ENCODE results near the gene POPDC3.
"Not testable (repeated sequence)": the region's sequence is repeated elsewhere in the genome, so short reads cannot be mapped to it uniquely, and the experiment has no call there.

Gene POPDC3

DNA sequence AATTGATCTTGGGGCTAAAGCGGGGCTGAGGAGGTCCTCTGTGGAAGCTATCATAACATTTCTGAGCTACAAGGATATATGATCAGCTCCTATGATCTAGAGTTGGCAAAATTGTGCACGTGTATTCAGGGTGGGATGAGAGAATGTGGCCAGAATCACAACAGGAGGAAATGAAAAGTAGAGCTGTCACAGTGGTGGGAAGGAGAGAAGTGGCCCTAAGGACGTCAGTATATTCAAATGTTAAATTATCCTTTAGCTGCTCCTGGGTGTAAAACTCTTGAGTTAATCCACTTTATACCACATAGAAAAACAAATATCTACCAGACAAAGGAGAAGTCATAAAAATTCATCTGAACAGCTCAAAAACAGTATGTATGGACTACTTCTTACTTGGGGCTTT, 14.8 kb upstream of the POPDC3 start:
- no peak for DNase-seq (ENCODE audit: low spot score)

DNA sequence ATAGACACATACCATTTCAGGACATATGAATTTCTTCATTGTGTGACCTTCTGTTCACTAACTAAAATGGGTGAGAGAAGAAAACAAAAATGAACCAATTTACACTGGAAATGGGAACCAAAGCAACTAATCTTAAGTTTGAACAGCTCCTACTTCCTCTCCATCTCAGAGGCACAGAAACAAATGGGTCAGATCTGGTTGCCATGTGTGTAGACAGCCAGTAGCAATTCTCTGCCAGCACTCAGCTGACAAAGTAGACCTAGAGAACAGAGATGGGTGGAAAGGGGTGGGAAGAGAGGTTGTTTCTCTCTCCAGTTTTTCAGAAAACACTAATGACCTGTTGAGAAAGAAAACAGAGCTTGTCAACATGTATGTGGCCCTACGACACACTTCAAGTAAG, 14.3 kb upstream of the POPDC3 start:
- no peak for DNase-seq (ENCODE audit: low spot score)

DNA sequence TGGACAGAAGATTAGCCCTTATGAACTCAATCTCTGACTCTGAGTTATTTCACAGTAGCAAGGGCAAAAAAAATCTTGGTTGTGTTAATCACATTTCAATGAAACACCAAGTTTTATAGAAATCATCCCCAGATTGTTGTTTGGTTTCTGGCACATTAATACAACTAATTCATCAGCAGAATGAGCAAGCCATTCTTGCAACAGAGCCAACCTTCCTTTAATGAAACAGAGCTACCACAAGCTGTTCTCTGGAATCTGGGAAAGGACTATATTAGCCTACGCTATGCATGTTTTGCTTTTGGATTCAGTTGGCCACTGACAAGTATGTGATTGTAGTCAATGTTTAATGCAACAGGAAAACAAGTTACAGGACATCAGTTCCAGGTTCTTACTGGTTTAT, 13.8 kb upstream of the POPDC3 start:
- DNase-seq (ENCODE audit: low spot score), result no peak

DNA sequence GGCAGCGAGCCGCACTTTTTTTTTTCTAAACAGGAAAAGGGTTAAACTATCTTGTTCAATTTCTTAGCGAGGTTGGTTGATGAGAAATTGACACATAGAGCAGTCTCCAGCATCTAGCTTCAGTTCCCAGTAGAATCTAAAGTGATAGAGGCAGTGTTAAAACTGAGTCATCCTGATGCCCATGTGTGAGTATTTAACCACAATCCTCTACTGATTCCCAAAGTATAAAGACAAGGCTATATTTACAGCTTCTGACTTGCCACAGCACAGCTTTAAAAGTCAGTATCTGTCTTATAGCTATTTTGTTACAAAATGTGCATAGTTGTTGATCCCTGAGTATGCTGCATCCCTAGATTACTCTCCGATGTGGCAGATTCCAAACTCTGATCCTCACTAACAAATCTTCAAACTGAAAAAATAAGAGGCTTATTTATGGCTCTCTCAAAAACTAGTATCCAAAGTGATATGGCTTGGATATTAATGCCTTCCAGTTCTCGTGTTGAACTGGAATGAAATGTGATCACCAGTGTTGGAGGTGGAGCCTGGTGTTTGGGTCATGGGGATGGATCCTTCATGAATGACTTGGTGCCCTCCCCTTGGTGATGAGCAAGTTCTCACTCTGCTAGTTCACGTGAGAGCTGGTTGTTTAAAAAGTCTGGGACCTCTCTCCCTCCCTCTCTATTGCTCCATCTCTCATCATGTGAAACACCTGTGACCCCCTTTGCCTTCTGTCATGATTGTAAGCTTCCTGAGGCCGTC, 13.1 kb upstream of the POPDC3 start:
- no peak for DNase-seq (ENCODE audit: low spot score)

DNA sequence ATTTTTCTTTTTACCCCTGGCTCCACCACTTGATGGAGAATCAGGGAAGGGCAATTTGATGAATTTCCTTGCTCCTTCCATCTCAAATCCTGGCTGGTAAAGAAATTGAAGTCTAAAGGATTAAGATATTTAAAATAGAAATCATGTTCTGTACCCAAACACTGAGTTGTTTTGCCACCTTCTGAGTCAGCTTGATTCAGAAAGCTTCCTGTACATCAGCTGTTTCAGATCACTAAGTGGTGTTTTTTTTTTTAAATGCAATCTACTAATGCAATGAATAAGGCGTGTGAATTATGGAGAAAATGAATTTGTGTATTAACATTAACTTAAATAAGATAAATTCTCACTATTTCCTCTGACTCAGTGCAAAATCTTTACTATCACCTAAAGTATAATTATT, 11.5 kb upstream of the POPDC3 start:
- no peak for DNase-seq (ENCODE audit: low spot score)

DNA sequence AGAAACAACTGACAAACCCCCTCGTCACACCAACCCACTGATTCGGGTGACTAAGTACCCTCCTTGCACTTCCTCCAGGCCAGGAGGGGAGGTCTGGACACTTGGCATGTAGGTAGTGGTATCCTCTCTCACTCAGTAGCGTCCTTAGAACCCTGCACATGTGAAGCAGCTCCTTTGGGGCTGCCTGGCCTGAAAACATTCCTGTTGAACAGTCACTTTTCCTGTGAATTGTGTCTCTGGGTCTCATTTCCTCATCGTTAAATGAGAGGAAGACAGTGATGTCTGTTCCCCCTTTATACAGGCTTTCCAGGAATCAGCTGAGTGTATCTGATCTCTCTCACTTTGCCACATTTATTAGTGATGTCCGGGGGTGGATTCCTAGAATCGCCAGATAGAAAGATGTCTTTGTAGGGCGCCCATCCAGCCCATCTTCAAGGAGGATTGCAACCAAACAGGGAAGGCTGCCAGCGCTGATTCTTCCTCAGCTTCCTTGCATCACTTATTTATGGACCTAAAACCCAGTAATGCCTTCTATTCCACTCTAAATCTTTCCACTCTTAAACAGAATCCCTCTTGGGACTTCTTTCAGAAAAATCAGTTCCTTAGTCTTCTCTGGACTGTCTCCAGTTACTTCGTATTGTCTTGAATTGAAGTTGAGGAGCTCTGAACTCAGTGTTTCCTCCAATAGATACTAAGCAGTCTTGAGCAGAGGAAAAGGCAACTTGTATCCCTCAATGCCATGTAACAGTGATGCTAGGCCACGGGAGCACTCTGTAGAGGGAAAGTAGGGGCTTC, 9.4 kb upstream of the POPDC3 start:
- no peak for DNase-seq (ENCODE audit: low spot score)

DNA sequence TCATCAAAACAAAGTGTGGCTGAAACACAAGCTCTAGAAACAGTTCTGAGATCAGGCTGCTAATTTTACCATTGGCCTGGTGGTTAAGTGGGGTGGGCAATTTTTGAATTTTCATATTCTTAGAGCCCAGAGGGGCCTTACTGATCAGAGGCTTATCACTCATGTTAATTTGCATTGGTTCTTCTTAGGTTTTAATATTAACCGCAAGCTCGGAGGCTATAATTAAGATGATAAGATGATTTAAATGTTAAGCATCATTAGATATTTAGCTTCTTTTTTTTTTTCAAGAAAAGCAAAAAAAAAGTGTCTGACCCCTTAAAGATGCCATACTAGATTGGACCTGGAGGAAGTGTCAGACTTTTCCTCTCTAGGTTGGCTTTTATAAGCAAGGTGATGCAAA, 8.4 kb upstream of the POPDC3 start:
- DNase-seq (ENCODE audit: low spot score), result no peak

DNA sequence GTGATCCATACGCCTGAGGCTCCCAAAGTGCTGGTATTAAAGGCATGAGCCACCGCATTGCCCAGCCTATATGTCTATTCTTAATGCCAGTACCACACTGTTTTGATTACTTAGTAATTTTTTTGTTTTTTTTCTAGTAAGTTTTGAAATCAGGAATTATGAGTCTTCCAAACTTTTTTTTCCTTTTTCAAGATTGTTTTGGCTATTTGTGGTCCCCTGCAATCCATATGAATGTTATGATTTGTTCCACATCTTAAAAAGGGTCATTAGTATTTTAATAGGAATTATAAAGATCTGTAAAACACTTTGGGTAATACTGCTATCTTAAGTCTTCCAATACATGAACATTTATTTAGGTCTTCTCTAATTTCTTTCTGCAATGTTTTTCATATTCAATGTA, 6.8 kb upstream of the POPDC3 start:
- DNase-seq (ENCODE audit: low spot score), result no peak

DNA sequence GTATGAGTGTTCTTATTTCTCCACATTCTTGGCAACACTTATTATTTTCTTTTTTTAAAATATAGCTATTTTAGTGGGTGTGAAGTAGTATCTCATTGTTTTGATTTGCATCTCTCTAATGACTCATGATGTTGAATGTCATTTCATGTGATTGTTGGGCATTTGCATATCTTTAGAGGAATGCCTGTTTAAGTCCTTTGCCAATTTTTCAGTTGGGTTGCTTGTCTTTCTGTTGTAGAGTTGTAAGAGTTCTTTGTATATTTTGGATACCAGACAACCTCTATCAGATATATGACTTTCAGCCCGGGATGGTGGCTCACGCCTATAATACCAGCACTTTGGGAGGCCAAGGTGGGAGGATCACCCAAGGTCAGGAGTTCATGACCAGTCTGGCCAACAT, 5.1 kb upstream of the POPDC3 start:
- DNase-seq (ENCODE audit: low spot score), result no peak

DNA sequence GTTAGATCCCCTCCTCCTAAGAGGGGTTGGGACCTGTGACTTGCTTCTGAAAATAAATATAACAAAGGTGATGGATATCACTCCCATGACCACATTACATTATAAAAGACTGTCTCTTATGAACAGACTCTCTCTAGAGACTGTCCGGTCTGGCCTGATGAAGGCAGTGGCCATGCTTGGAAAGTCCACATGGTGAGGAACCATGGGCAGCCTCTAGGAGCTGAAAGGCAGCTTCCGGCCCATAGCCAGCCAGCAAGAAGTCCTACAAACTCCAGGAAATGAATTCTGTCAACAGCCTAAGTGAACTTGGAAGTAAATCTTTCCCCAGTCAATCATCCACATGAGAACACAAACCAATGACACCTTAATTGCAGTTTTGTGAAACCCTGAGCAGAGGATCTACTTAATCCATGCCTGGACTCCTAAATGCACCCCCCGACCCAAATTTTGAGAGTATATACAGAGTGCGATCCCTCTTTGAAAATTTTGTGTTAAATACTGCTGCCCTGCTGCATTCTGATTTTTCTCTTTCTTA, 2.2 kb upstream of the POPDC3 start:
- no peak for DNase-seq (ENCODE audit: low spot score)

DNA sequence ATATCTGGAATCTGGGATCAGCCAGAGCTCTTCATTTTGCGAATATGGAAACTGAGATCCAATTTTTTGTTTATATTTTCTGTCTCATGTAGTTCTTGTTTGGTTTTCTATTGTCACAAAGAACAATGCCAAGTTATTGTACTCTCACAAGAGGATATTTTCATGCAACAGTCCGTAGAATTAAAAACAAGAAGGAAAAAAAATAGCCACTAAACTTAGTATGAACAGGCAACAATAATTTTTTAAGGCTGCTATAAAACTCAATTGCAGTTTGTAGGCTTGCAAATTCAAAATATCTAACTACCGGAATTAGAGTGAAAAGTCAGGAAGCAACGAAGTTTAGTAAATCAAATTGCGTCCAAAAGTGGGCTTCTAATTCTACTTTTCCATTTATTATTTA, 1.2 kb downstream of the POPDC3 start:
- no peak for DNase-seq (ENCODE audit: low spot score)

DNA sequence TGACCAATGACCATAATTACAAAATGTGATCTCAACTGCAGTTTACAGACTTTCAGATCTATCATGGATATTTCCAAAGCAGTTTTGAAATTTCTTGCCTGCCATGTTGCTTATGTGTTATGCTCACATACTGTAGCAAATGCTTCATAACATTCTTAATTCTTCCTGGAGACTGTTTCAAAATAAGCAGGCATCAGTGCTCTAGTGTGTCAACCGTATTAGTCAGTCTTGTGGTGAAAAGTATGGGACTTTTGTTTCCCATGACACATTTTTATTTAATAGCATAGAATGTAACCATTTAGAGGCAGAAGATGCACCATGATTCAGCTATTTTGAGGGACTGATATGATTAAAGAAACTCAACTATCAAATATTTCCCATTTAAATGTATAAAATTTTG, 1.7 kb downstream of the POPDC3 start:
- no peak for DNase-seq (ENCODE audit: low spot score)

DNA sequence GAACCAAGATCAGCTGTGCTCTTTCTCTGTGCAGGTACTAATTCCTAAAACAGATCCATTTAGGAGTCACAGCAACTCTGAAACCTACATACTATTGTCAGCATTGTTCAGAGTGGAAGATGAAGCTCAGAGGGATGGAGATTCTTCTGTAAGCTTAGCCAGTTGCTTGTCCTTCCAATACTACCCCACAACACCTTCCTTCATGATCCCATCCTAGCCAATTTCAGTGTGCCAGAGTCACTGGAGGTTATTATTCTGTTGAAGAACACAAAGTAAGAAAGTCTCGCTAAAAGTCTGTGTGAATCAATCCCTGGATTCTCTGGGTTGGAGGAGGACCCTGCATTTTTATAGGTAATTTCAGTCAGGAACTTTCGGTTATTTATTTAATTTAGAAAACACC, 2.3 kb downstream of the POPDC3 start:
- DNase-seq (ENCODE audit: low spot score), result no peak

DNA sequence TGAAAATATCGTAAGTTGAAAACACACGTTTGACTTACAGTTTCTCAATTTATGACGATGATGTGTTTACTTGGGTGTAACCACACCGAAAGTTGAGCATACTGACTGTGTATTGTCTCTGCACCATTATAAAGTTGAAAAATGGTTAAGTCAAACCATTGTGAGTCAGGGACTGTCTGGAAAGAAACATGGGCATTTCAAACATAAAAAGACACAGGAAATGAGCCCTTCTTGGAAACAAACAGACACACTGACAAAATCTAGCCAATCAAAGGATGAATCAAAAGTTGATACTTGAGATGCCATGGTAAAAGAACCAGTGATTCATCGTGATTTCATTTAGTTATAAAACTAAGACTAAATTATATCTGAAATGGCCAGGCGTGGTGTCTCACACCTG, 5.3 kb downstream of the POPDC3 start:
- no peak for DNase-seq (ENCODE audit: low spot score)

DNA sequence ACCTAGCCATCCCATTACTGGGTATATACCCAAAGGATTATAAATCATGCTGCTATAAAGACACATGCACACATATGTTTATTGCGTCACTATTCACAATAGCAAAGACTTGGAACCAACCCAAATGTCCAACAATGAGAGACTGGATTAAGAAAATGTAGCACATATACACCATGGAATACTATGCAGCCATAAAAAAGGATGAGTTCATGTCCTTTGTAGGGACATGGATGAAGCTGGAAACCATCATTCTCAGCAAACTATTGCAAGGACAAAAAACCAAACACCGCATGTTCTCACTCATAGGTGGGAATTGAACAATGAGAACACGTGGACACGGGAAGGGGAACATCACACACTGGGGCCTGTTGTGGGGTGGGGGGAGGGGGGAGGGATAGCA, 7.3 kb downstream of the POPDC3 start:
- DNase-seq (ENCODE audit: low spot score), result not testable (repeated sequence)

DNA sequence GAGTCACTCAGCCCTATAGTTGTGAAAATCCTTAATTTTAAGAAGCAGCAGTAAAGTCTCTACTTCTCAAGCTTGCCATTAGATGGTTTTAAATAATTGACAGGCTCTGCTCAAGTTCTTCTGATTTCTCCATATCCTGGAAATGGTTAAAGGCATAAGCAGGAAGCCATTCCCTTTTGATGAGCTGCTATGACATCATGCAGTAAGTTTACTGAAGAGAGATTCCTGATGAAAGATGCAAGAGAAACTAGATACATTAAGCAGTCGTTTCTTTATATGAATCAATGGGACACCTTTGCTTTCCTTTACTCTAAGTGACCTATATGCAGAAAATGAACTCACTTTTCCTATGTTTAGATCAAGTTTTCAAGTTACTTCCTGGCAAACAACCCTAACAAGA, 9.8 kb downstream of the POPDC3 start:
- DNase-seq (ENCODE audit: low spot score), result no peak

DNA sequence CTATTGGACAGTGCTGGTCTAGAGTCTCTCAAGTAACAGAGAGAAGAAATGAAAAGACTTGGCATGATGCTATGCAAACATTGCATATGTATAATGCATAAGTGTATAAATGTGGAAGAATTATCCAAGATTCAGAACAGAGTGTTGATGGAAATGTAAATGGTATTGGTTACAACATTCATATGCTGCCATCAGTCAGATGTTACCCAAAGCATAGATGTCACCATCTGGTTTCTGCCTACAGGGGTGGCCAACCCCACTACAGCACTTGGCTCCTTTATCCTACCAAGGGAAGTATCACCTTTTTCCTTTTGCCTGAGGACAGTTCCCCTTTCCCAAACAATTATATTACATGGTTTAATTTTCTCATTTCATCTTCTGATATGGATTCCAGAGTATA, 11.9 kb downstream of the POPDC3 start:
- DNase-seq (ENCODE audit: low spot score), result no peak

DNA sequence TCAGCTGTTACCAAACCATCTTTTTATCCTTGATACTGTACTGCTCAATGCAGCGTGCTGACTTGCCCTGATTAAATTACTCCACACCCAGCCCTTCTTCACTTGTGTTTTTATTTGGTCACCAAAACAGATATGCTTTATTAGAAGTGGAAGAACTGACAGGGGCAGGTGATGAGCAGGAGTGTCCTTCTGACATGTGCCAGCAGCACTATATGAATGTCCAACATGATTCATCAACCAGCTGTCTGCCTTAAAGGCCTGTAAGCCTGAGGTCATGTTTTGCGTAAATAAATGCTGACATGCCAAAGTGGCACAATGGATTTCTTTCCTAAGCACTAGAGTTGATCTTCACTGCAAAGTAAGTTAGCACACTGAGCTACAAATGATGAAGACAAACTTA, 15.4 kb downstream of the POPDC3 start:
- DNase-seq (ENCODE audit: low spot score), result no peak

DNA sequence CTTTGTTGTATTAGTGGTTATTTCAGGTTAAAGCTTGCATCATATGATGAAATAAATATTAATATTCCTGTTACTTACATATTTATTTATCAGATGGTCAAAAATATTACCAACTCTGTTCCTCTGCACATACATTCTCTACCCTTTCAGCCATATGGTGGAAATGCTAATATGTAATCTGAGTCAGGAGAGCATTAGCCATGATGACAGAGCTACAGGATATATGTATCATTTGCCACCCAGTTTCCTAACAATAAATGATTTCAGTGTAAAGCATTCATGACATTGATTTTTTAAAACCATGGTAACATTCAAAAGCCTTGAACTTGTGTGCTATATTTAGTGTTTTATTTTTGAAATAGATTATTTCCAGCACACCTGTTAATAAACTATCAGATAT, 16.6 kb downstream of the POPDC3 start:
- DNase-seq (ENCODE audit: low spot score), result no peak

DNA sequence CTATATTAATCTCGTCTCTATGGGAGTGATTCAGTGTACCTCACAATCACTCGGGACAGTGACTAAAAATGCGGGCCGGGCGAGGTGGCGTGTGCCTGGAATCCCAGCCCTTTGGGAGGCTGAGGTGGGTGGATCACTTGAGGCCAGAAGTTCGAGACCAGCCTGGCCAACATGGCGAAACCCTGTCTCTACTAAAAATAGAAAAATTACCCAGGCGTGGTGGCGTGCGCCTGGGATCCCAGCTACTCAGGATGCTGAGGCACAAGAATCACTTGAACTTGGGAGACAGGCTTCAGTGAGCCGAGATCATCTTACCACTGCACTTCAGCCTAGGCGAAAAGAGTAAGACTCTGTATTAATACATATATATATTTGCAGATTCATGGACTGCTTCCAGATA, 17.4 kb downstream of the POPDC3 start:
- no peak for DNase-seq (ENCODE audit: low spot score)

DNA sequence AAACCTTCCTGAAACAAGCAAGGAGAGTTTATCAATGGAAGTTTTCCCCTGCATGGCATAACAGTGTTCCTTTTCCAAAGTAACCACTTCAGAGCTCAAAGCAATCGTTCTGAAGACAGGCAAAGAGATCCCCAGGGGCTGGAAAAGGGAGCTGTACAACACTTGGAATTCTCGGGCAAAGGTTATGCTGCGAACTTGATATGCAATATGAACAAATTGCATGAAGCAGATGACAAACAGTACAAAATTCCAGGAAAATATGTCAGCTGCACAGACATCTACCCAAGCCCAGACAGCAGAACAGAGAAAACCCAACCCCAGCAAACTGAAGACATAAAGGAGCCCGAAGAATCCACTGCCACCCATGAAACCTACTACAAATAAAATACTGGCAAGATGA, 18.4 kb downstream of the POPDC3 start:
- DNase-seq (ENCODE audit: low spot score), result no peak

DNA sequence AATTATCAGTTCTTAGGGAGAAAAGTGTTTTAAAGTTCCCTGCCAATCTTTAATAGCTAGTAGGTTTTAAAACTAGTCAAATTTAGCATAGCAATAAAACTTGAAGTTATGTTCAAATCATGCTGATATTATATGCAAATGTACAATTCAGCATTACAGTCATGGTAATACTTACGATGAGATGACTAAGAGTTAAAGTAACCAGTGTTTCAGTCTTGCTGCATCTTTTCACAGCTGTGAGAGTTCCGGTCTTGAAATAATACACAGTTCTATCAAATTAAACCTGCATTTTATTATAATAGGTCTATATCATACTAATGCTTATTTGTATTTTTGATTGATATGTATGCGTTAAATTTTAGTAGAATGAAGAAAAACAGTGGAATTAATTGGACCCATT, 26.1 kb downstream of the POPDC3 start:
- no peak for DNase-seq (ENCODE audit: low spot score)

DNA sequence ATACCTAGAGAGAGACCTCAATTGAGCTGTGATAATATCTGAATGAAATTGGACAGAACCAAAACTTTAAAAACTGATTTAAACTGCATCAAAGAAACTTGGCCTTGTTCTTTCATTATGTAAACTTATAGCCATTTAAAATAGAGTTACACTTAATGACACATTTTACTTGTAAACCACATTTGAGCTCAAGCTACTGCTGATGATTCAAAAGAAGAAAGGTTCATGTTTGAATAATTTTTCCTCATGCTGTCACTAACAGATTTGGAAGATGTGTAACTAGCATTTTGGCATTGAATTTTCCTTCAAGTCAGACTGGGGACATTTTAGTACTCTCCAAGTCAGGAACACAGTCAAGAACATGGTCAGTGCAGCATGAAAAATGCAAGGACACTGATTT, 26.9 kb downstream of the POPDC3 start:
- no peak for DNase-seq (ENCODE audit: low spot score)

DNA sequence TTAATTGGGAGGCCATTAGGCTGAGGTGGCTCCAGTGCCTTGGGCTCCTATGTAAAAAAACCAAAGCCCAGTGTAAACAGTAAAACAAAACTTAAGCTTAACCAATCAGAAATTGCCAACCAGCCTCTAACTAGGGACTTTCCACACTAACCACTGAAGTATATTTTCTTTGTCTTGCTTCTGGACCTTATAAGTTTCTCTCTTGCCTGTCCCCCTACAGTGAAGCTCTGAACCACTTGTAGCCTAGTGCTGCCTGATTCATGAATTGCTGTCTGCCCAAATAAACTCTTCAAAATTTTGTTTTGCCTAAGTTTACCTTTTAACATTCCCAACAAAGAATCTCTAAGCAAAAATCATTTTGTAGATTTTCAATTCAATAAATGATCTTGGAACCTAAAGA, 28.2 kb downstream of the POPDC3 start:
- DNase-seq (ENCODE audit: low spot score), result no peak
